Esophagus (tissue), 2 donors: ENCODE results near the gene PRDX3. TPM values are rescaled to one million over a fixed set of nuclear protein-coding genes. Genes with fewer than 3 reads are reported as not detected.
"Not testable (repeated sequence)": the region's sequence is repeated elsewhere in the genome, so short reads cannot be mapped to it uniquely, and the experiment has no call there.

ENCODE experiments used
- H3K27ac ChIP-seq, 2 donors: one replicate each; pipeline ENCODE4 v1.5.1; 2013; ENCODE audit warnings: low read depth in 2 of 2, mild to moderate bottlenecking in 2 of 2, inconsistent platforms in 1 of 2, low read length in 1 of 2, moderate library complexity in 1 of 2
- H3K27me3 ChIP-seq, 2 donors: one replicate each; pipeline ENCODE4 v1.6.1; 2013; ENCODE audit warnings: low read length in 2 of 2, control low read depth in 1 of 2, mild to moderate bottlenecking in 1 of 2; ENCODE audit not compliant: insufficient read depth in 2 of 2, control insufficient read depth in 1 of 2
- H3K36me3 ChIP-seq, 2 donors: one replicate each; pipeline ENCODE4 v1.6.1; 2013; ENCODE audit warnings: low read length in 1 of 2; ENCODE audit not compliant: control insufficient read depth in 2 of 2, insufficient read depth in 2 of 2
- H3K4me1 ChIP-seq, 2 donors: one replicate each; pipeline ENCODE4 v1.6.1; 2013; ENCODE audit warnings: low read length in 1 of 2; ENCODE audit not compliant: control insufficient read depth in 2 of 2, insufficient read depth in 2 of 2
- H3K4me3 ChIP-seq, 2 donors: one replicate each; pipeline ENCODE4 v1.5.1; 2013; ENCODE audit warnings: low read length in 2 of 2, mild to moderate bottlenecking in 2 of 2, low read depth in 1 of 2, moderate library complexity in 1 of 2
- H3K9me3 ChIP-seq, 2 donors: one replicate each; pipeline ENCODE4 v1.6.1; 2013; ENCODE audit warnings: mild to moderate bottlenecking in 2 of 2, low read depth in 1 of 2, low read length in 1 of 2, moderate library complexity in 1 of 2; ENCODE audit not compliant: control insufficient read depth in 2 of 2, insufficient read depth in 1 of 2
- WGBS, 2 donors: extraction: QIAGEN DNeasy Blood & Tissue Kit; methylation state at CpG; one replicate each; pipeline ENCODE4 v1.1.7; 2013; 5-methylcytosine and 5-hydroxymethylcytosine counted together
- polyA plus RNA-seq, 2 donors: library from polyadenylated mRNA; stranded (reverse); fragments of 200-250 nt; gene quantifications; one replicate each; pipeline ENCODE4 v1.2.3, GENCODE V29; 2013
- donor health status: healthy with polysubstance abuse.
- donor health status: Bipolar disorder and iron deficiency.

Gene PRDX3
- polyA plus RNA-seq, 2 donors = 40.8 to 82.2 TPM

- WGBS, 2 donors = 97% methylated on average over 6 of the region's 6 CpGs
- not testable (repeated sequence) for H3K27ac ChIP-seq
Observed at GRCh38 chr10:119151601-119152000, 27.0 kb downstream of the PRDX3 start.

GRCh38 chr10:119149729-119150128 lies 28.9 kb downstream of the PRDX3 start:
- Histone ChIP-seq H3K4me3 (no peak overlapping the region), H3K36me3 (peaks cover 20 to 21% of the 10 kb centered on the region in 2 donors), H3K27ac (no peak overlapping the region), H3K4me1 (no peaks in the 10 kb centered on the region), H3K27me3 (no peaks in the 10 kb centered on the region), H3K9me3 (no peaks in the 10 kb centered on the region)
- WGBS, 2 donors = 87 to 88% methylated on average over 13 of the region's 13 CpGs

More at GRCh38 chr10:119151601-119152000, 27.0 kb downstream of the PRDX3 start:
- H3K27me3 ChIP-seq, H3K4me1 ChIP-seq, H3K4me3 ChIP-seq, H3K9me3 ChIP-seq: not testable (repeated sequence)
- H3K36me3 ChIP-seq = peaks cover 20 to 30% of the 10 kb centered on the region in 2 donors

DNA sequence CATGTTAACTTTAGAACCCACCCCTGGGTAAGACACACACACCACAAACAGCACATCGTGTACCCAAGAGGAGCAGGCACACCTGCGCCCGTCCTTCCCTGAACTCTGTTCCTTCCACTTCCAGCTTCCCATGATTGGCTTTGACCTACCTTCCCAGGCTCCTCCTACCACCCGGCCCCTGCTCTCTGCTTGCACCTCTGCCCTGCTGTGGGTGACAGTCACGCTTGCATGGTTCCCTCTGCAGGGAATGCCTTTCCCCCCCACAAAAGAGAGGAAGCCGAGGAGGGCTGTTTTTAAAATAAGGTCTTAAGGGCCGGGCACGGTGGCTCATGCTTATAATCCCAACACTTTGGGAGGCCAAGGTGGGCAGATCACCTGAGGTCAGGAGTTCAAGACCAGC lies 29.5 kb downstream of the PRDX3 start:
- WGBS, 2 donors = 93 to 97% methylated on average over 8 of the region's 8 CpGs
- Histone ChIP-seq H3K27me3 (no peaks in the 10 kb centered on the region), H3K9me3 (no peaks in the 10 kb centered on the region), H3K4me1 (no peaks in the 10 kb centered on the region), H3K4me3 (no peak overlapping the region), H3K36me3 (peaks cover 18 to 20% of the 10 kb centered on the region in 2 donors), H3K27ac (no peak overlapping the region)

DNA sequence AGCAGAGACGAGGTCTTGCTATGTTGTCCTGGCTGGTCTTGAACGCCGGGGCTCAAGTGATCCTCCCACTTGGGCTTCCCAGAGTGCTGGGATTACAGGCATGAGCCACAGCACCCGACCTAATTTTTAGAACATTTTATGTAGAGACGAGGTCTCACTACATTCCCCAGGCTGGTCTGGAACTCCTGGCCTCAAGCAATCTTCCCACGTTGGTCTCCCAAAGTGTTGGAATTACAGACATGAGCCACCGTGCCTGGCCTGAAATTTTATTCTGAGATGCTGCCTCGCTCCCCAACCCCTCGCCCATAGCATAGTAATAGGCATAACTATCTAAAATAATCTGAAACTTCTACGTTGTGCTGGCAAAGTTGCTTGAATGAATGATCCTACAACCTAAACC lies 35.0 kb downstream of the PRDX3 start:
- Histone ChIP-seq H3K9me3 (no peaks in the 10 kb centered on the region), H3K4me1 (no peaks in the 10 kb centered on the region), H3K36me3 (peaks cover 17 to 29% of the 10 kb centered on the region in 2 donors), H3K4me3 (no peak overlapping the region), H3K27me3 (no peaks in the 10 kb centered on the region), H3K27ac (no peak overlapping the region)
- 92 to 93% methylated on average over 10 of the region's 10 CpGs for WGBS, 2 donors

DNA sequence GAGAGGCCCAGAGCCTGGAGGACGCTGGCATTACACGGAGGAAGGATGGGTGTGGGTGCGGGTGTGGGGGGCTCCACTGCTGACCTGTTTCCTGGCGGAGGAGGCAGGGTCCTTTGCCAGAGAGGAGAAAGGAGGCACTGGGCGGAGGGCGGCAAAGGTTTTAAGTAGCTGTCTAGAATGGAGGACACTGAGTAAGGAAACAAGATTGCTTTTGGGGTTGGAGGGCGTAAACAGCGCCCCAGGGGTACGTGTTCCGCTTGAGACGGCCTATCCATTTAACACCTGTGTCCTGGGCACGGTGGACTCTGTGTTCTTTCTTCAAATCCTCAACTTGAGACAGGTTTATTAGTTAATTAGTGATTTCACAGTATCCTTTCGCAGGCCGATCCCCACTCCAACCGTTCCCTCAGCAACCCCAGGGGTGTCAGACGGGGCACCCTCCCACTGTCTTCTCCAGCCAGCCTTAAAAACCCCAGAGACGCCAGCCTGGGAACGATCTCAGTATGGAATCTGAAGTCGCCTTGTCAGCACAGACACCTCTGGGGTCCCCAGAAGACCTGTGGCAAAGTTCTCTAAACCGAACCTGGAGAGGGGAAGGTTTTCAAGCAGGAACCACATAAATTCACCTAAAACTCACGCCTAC lies 37.9 kb downstream of the PRDX3 start:
- Histone ChIP-seq H3K27ac (no peak overlapping the region), H3K9me3 (no peaks in the 10 kb centered on the region), H3K27me3 (no peaks in the 10 kb centered on the region), H3K4me3 (no peak overlapping the region), H3K36me3 (peaks cover 4 to 18% of the 10 kb centered on the region in 2 donors), H3K4me1 (no peaks in the 10 kb centered on the region)
- 87 to 88% methylated on average over 21 of the region's 21 CpGs for WGBS, 2 donors

DNA sequence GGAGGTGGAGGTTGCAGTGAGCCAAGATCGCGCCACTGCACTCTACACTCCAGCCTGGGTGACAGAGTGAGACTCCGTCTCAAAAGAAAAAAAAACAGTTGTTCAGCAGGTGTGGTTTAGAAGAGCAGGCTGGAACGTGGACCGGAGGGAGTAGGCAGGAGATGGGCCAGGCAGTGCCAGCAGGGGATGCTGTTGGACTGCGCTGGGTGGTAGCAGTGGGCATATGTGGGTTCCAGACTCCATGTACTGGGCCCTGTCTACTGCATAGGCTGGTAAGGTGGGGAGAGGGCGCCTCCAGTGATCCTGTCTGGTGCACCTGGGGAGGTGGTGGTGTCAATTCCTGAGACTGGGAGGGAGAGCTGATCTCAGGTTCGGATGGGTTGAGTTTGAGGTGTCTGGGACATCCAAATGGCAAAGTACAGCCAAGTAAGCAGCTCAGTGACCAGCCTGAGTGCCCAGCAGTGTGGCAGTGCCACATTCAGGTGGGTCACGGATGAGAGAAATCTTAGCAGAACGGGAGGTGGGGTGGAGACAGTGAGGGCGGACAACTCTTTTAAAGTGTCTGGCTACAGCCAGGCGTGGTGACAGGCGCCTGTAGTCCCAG lies 39.0 kb downstream of the PRDX3 start:
- H3K4me1 ChIP-seq = no peaks in the 10 kb centered on the region
- H3K9me3 ChIP-seq = no peaks in the 10 kb centered on the region
- WGBS, 2 donors = 79% methylated on average over 13 of the region's 13 CpGs
- H3K27me3 ChIP-seq = no peaks in the 10 kb centered on the region
- H3K36me3 ChIP-seq = peaks cover 4 to 18% of the 10 kb centered on the region in 2 donors
- no peak overlapping the region for H3K27ac ChIP-seq
- H3K4me3 ChIP-seq = no peak overlapping the region

DNA sequence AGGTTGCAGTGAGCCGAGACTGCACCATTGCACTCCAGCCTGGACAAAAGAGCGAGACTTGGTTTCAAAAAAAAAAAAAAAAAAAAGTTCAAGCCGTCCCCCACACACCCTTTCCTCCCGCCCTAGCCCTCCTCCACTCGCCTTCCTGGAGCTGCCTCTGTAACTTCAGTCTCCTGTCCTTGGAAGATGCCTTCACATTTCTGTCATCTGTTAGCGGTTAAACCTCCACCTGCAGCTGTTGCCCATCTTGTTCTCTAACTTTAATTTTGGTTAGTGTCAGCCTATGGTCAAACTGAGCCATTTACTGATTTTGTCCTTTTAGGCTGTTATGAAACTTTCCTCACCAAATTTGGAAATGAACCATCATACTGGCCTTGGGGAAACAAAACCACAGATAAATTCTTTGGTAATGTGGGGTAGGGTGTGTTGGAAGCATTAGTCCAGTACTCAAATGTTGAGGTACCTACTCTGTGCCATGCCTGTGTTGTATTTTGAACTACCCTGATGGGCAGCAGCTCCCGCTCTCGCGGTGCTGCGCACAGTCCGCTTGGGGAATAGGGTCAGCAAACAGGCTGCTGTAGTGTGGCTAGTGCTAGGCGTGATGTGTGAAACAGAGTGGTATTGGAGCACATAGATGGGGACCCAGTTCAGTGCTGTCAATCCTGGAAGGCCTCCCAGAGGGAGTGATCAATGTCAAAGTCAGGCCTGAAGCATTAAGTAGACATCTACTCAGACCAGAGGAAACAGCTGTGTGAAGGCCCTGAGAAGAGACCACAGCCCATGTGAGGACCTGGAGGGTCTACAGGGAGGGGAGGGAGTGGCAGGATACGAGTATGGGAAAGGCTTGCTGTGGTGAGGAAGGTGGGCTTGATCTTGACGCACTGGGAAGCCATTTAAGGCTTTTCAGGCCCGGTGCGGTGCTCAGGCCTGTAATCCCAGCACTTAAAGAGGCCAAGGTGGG lies 40.0 kb downstream of the PRDX3 start:
- H3K4me1 ChIP-seq = no peaks in the 10 kb centered on the region
- no peaks in the 10 kb centered on the region for H3K27me3 ChIP-seq
- WGBS, 2 donors = 95 to 96% methylated on average over 16 of the region's 16 CpGs
- peaks cover 4 to 23% of the 10 kb centered on the region in 2 donors for H3K36me3 ChIP-seq
- no peak overlapping the region for H3K27ac ChIP-seq
- no peak overlapping the region for H3K4me3 ChIP-seq
- H3K9me3 ChIP-seq = no peaks in the 10 kb centered on the region

GRCh38 chr10:119137878-119138277 lies 40.7 kb downstream of the PRDX3 start:
- H3K4me3 ChIP-seq, H3K27ac ChIP-seq, H3K4me1 ChIP-seq, H3K27me3 ChIP-seq, H3K9me3 ChIP-seq: not testable (repeated sequence)
- peaks cover 4 to 28% of the 10 kb centered on the region in 2 donors for H3K36me3 ChIP-seq
- WGBS, 2 donors = 82 to 83% methylated on average over 8 of the region's 8 CpGs

DNA sequence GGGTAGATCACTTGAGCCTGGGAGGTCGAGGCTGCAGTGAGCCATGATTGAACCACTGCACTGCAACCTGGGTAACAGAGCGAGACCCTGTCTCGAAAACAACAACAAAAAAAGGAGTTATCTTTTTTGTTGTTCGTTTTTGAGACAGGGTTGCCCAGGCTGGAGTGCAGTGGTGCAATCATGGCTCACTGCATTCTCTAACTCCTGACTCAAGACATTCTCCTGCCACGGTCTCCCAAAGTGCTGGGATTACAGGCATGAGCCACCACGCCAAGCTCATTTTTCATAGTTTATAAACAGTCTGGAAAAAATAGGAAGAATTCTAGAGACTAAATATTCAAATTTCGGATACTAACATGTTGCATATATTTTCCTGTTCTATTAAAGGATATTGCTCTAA lies 42.5 kb downstream of the PRDX3 start:
- Histone ChIP-seq H3K36me3 (peaks cover 4 to 33% of the 10 kb centered on the region in 2 donors), H3K9me3 (no peaks in the 10 kb centered on the region), H3K4me3 (no peak overlapping the region), H3K4me1 (no peaks in the 10 kb centered on the region), H3K27ac (no peak overlapping the region), H3K27me3 (no peaks in the 10 kb centered on the region)
- 88% methylated on average over 7 of the region's 7 CpGs for WGBS, 2 donors
